Cardiac fibroblast (primary cell): ENCODE results near the gene TRIM68.

Experiments used
- DNase-seq, 2 donors: peaks; one replicate each; pipeline versions ENCODE4 v3.0.0 to v3.0.0-alpha.2; 2010; ENCODE audit warnings: low read depth in 2 of 2
- H3K4me3 ChIP-seq, 2 donors: replicated peaks in 1 of 2; 1 replicate in 1 of 2; 2 replicates in 1 of 2; pipeline ENCODE4 v1.5.1; 2011; ENCODE audit warnings: low read depth in 2 of 2, low read length in 2 of 2, mild to moderate bottlenecking in 2 of 2, moderate library complexity in 1 of 2
- TF ChIP-seq, protein P1 (sequence below): IDR thresholded peaks from one replicate; pipeline ENCODE4 v1.5.1; 2011; ENCODE audit warnings: low read depth, mild to moderate bottlenecking, low read length, inconsistent platforms

TRIM68 gene

DNA sequence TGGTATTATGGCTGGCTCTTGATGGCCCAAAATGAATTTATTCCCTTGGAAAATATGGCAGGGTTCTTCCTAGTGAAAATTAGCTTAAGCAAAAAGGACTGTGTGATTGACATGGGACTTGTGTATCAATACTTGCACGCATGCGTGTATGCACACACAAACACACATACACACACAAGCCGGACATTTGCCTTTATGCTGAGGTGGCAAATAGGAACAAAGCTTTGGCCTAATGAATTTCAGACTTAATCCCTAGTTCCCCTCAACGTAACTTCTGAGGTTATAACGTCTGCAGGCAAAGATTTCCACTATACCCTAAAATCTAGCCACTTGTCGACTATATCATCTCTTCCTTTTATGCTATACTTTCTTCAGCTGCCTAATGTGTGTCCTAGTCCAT is 29.4 kb downstream of the TRIM68 start:
- no peak for DNase-seq
- no peak overlapping the region for H3K4me3 ChIP-seq
- TF ChIP-seq, protein P1, sequence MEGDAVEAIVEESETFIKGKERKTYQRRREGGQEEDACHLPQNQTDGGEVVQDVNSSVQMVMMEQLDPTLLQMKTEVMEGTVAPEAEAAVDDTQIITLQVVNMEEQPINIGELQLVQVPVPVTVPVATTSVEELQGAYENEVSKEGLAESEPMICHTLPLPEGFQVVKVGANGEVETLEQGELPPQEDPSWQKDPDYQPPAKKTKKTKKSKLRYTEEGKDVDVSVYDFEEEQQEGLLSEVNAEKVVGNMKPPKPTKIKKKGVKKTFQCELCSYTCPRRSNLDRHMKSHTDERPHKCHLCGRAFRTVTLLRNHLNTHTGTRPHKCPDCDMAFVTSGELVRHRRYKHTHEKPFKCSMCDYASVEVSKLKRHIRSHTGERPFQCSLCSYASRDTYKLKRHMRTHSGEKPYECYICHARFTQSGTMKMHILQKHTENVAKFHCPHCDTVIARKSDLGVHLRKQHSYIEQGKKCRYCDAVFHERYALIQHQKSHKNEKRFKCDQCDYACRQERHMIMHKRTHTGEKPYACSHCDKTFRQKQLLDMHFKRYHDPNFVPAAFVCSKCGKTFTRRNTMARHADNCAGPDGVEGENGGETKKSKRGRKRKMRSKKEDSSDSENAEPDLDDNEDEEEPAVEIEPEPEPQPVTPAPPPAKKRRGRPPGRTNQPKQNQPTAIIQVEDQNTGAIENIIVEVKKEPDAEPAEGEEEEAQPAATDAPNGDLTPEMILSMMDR, result no peak

DNA sequence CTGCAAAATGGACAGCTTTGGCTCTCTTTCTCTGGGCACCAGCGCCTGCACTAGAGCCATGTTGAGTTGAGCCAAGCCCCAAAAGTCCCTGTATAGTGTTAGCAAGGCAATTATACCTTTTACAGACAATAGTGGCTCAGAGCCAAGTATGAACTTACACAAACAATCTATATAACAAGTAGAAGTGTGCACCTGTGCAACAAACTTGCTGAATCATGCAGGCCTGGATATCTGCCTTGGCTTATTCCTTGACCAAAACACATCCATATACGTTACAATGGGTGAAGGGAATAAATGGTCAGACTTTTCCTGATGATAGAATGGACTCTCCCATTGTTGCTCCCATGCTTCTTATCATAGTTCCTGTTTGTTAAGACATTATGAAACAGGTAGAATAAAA is 30.3 kb downstream of the TRIM68 start:
- no peak overlapping the region for H3K4me3 ChIP-seq
- no peak for DNase-seq
- TF ChIP-seq, protein P1, result no peak

DNA sequence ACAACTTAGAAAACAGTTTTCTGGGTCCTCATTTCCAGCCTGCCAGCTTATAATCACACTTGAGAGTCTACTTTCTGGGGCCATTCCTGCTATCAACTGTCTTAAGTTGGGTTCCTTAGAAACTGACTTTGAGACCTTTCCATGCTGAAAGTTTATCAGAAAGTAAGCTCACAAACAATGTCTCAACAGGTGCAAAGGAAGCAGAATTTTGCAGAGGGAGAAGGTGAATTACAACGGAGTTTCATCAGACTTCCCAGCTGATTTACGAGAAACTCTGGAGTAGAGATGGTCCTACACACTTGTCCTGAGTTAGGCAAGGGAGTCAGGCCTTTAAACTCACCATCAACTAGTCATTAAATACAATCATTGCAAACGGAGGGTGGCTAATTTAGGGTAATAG is 31.2 kb downstream of the TRIM68 start:
- no peak overlapping the region for H3K4me3 ChIP-seq
- TF ChIP-seq, protein P1, result no peak
- no peak for DNase-seq

DNA sequence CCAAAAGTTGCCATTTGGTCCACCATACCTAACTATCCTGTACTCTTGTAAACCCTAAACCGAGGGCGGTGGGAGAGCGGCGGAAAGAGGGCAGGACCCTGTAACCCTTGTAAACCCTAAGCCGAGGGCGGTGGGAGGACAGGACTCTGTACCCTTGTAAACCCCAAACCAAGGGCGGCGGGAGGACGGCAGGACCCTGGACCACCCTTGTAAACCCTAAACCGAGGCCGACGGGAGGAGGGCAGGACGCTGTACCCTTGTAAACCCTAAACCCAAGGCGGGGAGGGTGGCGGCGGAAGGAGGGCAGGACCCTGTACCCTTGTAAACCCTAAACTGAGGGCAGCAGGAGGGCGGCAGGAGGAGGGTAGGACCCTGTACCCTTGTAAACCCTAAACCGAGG is 39.0 kb downstream of the TRIM68 start:
- no peak overlapping the region for H3K4me3 ChIP-seq
- TF ChIP-seq, protein P1, result no peak
- DNase-seq, result no peak

DNA sequence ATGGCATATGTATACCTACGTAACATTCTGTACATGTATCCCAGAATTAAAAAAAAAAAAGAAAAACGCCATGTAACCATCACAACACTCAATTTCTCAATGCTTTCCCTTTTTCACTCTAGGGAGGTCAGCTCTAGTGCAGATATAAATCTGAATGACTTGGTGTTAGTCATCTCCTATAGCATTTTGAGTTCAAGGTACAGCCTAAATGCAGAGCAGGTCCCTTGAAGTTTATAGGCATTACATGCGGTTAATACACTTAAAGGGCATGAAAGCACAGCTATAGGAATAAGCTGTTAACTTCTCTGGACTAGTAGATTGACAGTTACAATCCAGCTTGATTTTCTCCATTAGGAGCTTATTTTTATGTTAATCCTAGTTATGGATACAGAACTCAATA is 42.7 kb downstream of the TRIM68 start:
- H3K4me3 ChIP-seq, result no peak overlapping the region
- TF ChIP-seq, protein P1, result no peak
- no peak for DNase-seq

DNA sequence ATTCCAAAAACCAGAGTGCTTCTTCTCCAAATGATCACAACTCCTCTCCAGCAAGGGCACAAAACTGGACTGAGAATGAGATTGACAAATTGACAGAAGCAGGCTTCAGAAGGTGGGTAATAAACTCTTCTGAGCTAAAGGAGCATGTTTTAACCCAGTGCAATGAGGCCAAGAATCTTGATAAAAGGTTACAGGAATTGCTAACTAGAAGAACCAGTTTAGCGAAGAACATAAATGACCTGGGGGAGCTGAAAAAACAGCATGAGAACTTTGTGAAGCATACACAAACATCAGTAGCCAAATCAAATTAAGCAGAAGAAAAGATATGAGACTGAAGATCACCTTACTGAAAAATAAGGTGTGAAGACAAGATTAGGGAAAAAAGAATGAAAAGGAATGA is 47.6 kb downstream of the TRIM68 start:
- TF ChIP-seq, protein P1, result no peak
- H3K4me3 ChIP-seq, result no peak overlapping the region

More for the DNA sequence above, 47.6 kb downstream of the TRIM68 start:
- DNase-seq, result no peak
